HEK293T (cell line): ENCODE results near the gene KIF19.

Source experiments
- CTCF ChIA-PET: fragments of 350-600 bp; formaldehyde crosslinking; extraction: SDS; loops from one replicate; lab custom pipeline; 2021; ENCODE audit warnings: antibody characterized with exemption, inconsistent platforms; lab: Yijun Ruan, JAX
- POLR2A ChIA-PET: fragments of 350-600 bp; formaldehyde crosslinking; extraction: SDS; loops from one replicate; lab custom pipeline; 2020; ENCODE audit warnings: antibody characterized with exemption, inconsistent platforms; lab: Yijun Ruan, JAX
- DNase-seq: peaks from one replicate; pipeline ENCODE4 v3.0.0; 2012; ENCODE audit warnings: mixed read lengths; ENCODE audit errors: extremely low spot score
- ARNT ChIP-seq: fragments of 450-650 bp; IDR thresholded peaks from 2 replicates; pipeline ENCODE4 v1.6.1; 2017; ENCODE audit warnings: mild to moderate bottlenecking
- BHLHE40 ChIP-seq: fragments of 450-650 bp; IDR thresholded peaks from 2 replicates; pipeline ENCODE4 v1.6.1; 2016; ENCODE audit warnings: mild to moderate bottlenecking, moderate library complexity, borderline replicate concordance
- CTBP1 ChIP-seq: fragments of 450-650 bp; IDR thresholded peaks from 2 replicates; pipeline ENCODE4 v1.6.1; 2016; ENCODE audit warnings: borderline replicate concordance
- ELF4 ChIP-seq: fragments of 450-650 bp; IDR thresholded peaks from 2 replicates; pipeline ENCODE4 v1.6.1; 2017; ENCODE audit warnings: antibody characterized with exemption
- FOXA1 ChIP-seq: fragments of 450-650 bp; IDR thresholded peaks from 2 replicates; pipeline ENCODE4 v1.6.1; 2016; ENCODE audit warnings: mild to moderate bottlenecking
- FOXK2 ChIP-seq: fragments of 450-650 bp; IDR thresholded peaks from 2 replicates; pipeline ENCODE4 v1.6.1; 2016; ENCODE audit warnings: mild to moderate bottlenecking
- FOXM1 ChIP-seq: fragments of 450-650 bp; IDR thresholded peaks from 2 replicates; pipeline ENCODE4 v1.6.1; 2017; ENCODE audit warnings: mild to moderate bottlenecking, borderline replicate concordance
- HDGF ChIP-seq: fragments of 450-650 bp; IDR thresholded peaks from 2 replicates; pipeline ENCODE4 v1.6.1; 2017; ENCODE audit warnings: antibody characterized with exemption, borderline replicate concordance
- L3MBTL2 ChIP-seq: fragments of 450-650 bp; conservative IDR thresholded peaks from 2 replicates; pipeline ENCODE4 v1.6.1; 2016; ENCODE audit warnings: mild to moderate bottlenecking
- LEF1 ChIP-seq: fragments of 450-650 bp; IDR thresholded peaks from 2 replicates; pipeline ENCODE4 v1.6.1; 2017; ENCODE audit warnings: mild to moderate bottlenecking, borderline replicate concordance
- NFRKB ChIP-seq: fragments of 450-650 bp; IDR thresholded peaks from 2 replicates; pipeline ENCODE4 v1.6.1; 2016; ENCODE audit warnings: mild to moderate bottlenecking, moderate library complexity
- PKNOX1 ChIP-seq: fragments of 450-650 bp; IDR thresholded peaks from 2 replicates; pipeline ENCODE4 v1.6.1; 2016
- SP1 ChIP-seq: fragments of 450-650 bp; IDR thresholded peaks from 2 replicates; pipeline ENCODE4 v1.6.1; 2017
- SUZ12 ChIP-seq: fragments of 450-650 bp; IDR thresholded peaks from 2 replicates; pipeline ENCODE4 v1.6.1; 2016; ENCODE audit warnings: mild to moderate bottlenecking
- TARDBP ChIP-seq: fragments of 450-650 bp; IDR thresholded peaks from 2 replicates; pipeline ENCODE4 v1.6.1; 2016
- ZNF384 ChIP-seq: fragments of 450-650 bp; IDR thresholded peaks from 2 replicates; pipeline ENCODE4 v1.6.1; 2016

KIF19 gene

DNA sequence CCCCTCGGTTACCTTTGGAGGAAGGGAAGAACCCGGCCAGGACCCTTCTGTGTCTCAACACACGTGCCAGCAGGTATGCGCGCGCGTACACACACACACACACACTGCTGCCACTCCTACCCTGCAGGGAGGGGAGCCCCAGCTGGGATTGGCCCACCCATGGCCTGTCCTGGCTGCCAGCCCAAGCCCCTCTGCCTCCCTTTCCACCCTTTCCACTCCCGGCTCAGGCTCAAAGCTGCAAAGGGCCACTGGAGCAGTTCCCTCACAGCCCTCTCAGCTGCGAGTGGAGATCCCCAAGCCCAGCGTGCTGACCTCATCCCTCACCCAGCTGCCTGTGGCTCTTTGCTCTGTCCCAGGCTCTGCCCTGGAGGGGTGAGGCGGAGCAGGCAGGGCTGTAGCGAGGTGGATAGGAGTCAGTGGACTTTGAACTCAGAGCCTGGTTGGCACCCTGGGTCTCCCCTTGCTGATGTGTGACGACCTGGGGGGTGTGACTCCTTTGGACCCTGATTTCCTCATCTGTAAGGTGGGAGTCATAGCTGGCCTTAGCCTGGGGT, 14.5 kb downstream of the KIF19 start:
- POLR2A ChIA-PET, result no interaction called here
- TF ChIP-seq SP1, result no peak
- TF ChIP-seq ZNF384, result no peak
- no peak for TF ChIP-seq CTBP1
- TF ChIP-seq HDGF, result no peak
- no peak for TF ChIP-seq LEF1
- TF ChIP-seq L3MBTL2, result no peak
- no peak for TF ChIP-seq FOXM1
- no peak for TF ChIP-seq SUZ12
- DNase-seq, result no peak
- CTCF ChIA-PET, result interaction anchor here (0.6 kb wide), 1 partner anchor 141 kb away, joined by 3 read pairs; no protein-coding TSS in a partner anchor

DNA sequence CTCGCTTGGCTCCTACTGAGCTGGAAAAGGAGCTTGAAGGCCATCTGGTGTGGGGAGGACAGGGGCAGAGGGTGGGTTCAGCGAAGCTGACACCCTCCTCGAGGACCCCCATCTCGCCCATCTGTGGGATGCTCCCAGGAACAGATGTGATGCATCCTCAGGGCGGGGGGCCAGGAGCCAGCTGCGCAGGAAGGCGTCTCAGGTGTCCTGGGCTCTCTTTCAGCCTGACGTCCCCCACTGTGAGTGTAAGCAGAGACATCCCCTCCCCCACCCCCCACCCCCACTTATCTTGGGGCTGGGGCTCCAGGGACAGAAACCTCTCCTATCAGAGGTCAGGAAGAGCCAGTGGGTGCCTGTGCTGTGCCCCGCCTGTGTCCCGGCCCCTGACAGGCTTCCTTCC, 16.2 kb downstream of the KIF19 start:
- no peak for DNase-seq
- POLR2A ChIA-PET, result no interaction called here
- CTCF ChIA-PET, result no interaction called here
- TF ChIP-seq ARNT (no peak), HDGF (no peak)

DNA sequence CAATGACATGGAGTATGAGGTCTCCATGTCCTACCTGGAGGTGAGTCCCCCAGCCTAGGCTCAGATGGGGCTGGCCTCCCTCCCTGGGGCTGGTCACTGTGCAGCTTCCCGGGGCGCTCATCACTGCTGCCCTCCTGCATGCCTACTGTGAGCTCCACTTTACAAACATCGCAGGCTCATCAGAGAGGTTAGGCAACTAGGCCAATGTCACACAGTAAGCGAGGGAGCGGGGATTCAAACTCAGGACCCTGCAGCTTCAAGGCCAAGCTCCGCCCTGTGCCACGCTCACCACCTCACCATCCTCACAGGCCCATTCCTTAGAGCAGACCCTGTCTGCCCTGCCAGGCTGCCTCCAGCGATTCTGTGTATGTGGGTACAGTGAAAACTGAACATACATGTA, 17.1 kb downstream of the KIF19 start:
- POLR2A ChIA-PET, result no interaction called here
- CTCF ChIA-PET, result no interaction called here
- no peak for DNase-seq
- no peak for TF ChIP-seq CTBP1

DNA sequence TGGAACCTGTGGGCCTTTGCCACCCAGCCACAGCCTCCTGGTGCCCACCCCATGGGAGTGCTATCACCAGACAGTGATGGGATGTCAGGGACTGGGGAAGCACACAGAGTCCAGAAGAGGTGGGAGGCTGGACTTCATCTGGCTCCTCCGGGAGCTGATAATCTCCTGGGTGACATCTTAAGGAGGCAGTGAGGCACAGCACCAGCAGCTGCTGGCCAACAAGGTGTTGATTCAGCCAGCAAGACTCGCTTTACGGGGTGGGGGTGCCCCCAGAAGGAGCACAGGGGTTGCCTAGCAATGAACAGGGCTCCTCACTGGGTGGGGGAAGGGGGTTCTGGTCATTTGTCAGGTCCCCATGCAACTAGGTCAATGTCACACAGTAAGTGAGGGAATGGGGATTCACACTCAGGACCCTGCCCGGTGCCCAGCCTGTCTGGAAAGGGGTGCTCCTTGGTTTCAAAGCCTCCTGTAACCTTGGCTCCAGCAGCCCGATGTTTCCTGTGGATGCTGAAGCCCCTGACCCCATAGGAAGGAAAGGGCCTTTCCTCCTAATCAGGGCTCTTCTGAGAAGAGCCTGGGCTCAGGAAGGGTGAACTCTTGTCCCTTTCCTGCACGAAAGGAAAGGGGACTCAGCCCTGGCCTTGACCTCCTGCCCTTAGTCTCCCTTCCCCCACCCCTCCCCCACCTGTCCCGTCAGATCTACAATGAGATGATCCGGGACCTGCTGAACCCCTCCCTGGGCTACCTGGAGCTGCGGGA, 17.7 kb downstream of the KIF19 start:
- no peak for DNase-seq
- POLR2A ChIA-PET, result no interaction called here
- TF ChIP-seq SUZ12 (no peak), L3MBTL2 (no peak), ZNF384 (no peak), BHLHE40 (no peak), NFRKB (no peak), HDGF (no peak), SP1 (no peak), ELF4 (no peak)
- CTCF ChIA-PET, result no interaction called here

DNA sequence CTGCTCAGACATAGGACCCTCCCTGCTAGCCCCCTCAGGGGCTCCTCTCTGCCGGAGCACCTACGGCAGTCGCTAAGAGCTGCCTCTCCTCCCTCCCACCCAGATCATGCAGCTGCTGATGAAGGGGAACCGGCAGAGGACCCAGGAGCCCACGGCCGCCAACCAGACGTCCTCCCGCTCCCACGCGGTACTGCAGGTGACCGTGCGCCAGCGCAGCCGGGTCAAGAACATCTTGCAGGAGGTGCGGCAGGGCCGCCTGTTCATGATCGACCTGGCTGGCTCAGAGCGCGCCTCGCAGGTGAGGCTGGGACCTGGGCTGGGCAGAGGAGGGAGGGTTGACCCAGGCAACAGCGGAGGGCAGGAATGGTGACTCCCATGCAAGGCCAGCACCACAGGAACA, 18.6 kb downstream of the KIF19 start:
- no peak for DNase-seq
- CTCF ChIA-PET, result interaction anchor here (1.2 kb wide), 1 partner anchor 23 kb away, joined by 6 read pairs; no protein-coding TSS in a partner anchor
- POLR2A ChIA-PET, result no interaction called here
- TF ChIP-seq FOXA1 (no peak), PKNOX1 (no peak), TARDBP (no peak), BHLHE40 (no peak), L3MBTL2 (no peak), ZNF384 (no peak), FOXK2 (no peak), SP1 (no peak), CTBP1 (no peak), HDGF (no peak), FOXM1 (no peak), LEF1 (no peak), SUZ12 (no peak), ELF4 (no peak), NFRKB (no peak)

- TF ChIP-seq FOXA1 (no peak), PKNOX1 (no peak), CTBP1 (no peak), BHLHE40 (no peak), ELF4 (no peak), TARDBP (no peak)
- ChIA-PET CTCF (interaction anchor here (1.2 kb wide), 1 partner anchor 22 kb away, joined by 6 read pairs; no protein-coding TSS in a partner anchor), POLR2A (no interaction called here)
These were observed 19.6 kb downstream of the KIF19 start for GRCh38 chr17:74345433-74346241.

DNA sequence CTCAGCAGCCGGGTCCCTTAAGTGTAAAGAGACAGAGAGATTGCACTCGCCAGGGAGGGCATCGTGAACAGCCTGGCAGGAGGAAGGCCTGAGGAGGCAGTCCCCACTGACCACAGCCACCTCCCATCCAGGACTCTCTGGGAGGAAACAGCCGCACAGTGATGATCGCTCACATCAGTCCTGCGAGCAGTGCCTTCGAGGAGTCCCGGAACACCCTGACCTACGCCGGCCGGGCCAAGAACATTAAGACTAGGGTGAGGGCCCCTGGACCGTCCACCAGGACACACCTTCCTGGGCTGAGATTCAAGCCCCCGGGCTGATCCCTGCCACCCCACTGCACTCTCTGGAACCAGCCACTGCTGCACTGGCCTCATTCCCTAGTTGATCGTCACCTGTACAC, 21.6 kb downstream of the KIF19 start:
- POLR2A ChIA-PET, result no interaction called here
- CTCF ChIA-PET, result no interaction called here
- TF ChIP-seq ZNF384, result no peak
- no peak for TF ChIP-seq NFRKB
- no peak for TF ChIP-seq TARDBP
- no peak for TF ChIP-seq FOXK2
- TF ChIP-seq FOXA1, result no peak
- TF ChIP-seq ELF4, result no peak
- TF ChIP-seq SP1, result no peak
- no peak for TF ChIP-seq HDGF
- TF ChIP-seq PKNOX1, result no peak
- no peak for TF ChIP-seq SUZ12
- TF ChIP-seq CTBP1, result no peak
- TF ChIP-seq LEF1, result no peak
- TF ChIP-seq BHLHE40, result no peak
- no peak for DNase-seq

More at GRCh38 chr17:74345433-74346241, 19.6 kb downstream of the KIF19 start:
- DNase-seq, result no peak
